RWPE1 (cell line): Measurements from ENCODE around the gene PDE4B.

Experiments used
- CTCF ChIA-PET: fragments of 350-600 bp; sonication (Branson Sonifier 250); formaldehyde crosslinking; extraction: SDS; loops from one replicate; lab custom pipeline; 2021; lab: Yijun Ruan, JAX
- POLR2A ChIA-PET: fragments of 400-600 bp; formaldehyde crosslinking; extraction: SDS; loops from one replicate; lab custom pipeline; 2020; ENCODE audit warnings: antibody characterized with exemption; ENCODE audit not compliant: low non-redundant PET; lab: Yijun Ruan, JAX
- DNase-seq: peaks from one replicate; pipeline ENCODE4 v3.0.0; 2012; ENCODE audit warnings: low spot score
- H3K27ac ChIP-seq: fragments of 450-650 bp; 2 replicates; pipeline ENCODE4 v1.5.1; 2017
- CTCF ChIP-seq: fragments of 450-650 bp; conservative IDR thresholded peaks from 2 replicates; pipeline ENCODE4 v1.5.1; 2017; ENCODE audit warnings: low read depth, mild to moderate bottlenecking

Gene PDE4B

DNA sequence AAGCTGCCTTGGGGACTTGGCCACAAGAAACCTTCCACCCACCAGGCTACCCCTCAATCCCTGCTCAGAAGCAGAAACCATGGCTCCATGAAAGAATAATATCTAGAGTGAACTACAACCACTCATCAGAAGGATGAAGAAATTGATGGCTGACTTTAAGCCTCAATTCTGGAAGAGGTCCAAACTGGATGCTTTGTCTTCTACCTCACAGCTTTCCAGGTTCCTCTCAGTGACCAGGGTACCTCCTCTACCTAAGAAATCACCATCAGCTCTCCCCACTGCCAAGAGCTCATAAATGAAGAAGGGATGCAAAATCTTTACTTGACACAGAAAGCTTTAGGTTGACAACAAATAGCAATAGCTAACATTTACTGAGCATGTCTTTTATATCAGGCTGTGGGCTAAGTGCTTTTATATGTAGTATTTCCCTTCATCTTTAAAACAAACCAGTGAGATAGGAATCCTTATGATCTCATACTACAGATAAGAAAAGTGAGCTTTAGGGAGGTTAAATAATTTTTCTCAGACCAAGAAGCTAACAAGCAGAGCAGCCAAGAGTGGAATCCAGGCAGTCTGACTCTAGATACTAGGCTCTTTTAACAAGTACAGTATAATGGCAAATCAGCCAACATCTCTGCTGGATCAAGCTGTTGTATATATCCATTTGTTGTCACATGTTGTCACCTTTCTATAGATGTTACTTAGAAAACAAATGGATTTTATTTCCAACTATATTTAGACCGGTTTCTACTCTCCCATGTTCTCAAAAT, 498.3 kb downstream of the PDE4B start:
- H3K27ac ChIP-seq: no peak overlapping the region
- ChIA-PET POLR2A (no interaction called here), CTCF (no interaction called here)
- no peak for TF ChIP-seq CTCF
- DNase-seq: no peak

DNA sequence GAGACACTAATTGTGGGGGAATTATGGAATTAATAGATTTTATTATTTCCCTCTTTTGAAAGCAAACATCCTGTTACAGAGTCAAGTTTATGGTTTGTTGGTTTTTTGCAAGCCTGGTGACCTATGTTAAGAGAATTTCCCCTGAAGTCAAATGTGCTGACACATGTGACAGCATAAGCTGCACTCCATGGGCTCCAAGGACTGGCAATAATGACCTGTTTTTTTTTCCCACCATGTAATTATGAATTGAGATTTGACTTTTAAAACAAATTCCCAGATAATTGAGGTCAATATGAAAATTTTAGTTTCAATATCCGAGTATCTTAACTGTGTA, 498.8 kb downstream of the PDE4B start:
- no peak for DNase-seq
- TF ChIP-seq CTCF: no peak
- ChIA-PET CTCF (no interaction called here), POLR2A (no interaction called here)
- H3K27ac ChIP-seq: no peak overlapping the region

DNA sequence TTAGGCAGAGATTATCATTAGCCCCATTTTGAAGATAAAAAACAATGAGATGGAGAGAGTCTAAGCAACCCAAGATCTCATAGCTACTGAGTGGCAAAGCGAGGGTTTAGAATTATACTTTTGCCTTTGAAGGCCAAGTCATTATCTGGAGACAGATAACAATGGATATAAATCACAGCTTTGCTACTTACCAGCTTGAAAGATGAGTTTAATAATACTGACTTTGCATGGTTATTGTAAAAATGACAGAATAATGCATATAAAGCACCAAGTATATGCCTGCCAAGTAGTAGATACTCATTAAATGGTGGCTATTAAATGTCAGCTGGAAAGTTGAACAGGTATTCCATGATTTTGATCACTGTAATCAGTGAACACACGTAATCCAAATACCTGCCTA, 499.6 kb downstream of the PDE4B start:
- no peak for DNase-seq
- POLR2A ChIA-PET: interaction anchor here (0.6 kb wide), 1 partner anchor 76 kb away, joined by 3 read pairs; no protein-coding TSS in a partner anchor
- no peak for TF ChIP-seq CTCF
- no peak overlapping the region for H3K27ac ChIP-seq
- CTCF ChIA-PET: no interaction called here

DNA sequence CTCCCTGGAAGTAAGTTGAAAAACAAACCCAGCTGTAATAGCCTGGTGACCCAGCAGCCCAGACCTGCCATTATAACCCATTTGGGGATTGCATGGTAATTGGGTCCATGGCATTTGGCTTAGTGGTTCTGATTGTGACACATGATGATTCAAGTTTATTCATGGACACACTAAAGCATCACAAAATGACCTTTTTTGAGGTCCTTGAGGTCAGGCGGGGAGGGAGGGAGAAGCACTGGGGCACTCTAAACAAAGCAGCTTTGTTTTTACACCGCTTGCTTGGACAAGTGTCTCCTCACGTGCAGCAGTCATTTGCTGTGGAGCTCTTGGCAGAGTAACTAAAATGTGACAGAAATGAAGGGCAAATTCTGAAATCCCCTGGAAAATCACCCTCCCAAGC, 500.2 kb downstream of the PDE4B start:
- H3K27ac ChIP-seq: no peak overlapping the region
- DNase-seq: no peak
- CTCF ChIA-PET: interaction anchor here (0.7 kb wide), 1 partner anchor 51 kb away, joined by 5 read pairs; no protein-coding TSS in a partner anchor
- no peak for TF ChIP-seq CTCF
- POLR2A ChIA-PET: interaction anchor here (0.6 kb wide), 1 partner anchor 76 kb away, joined by 3 read pairs; no protein-coding TSS in a partner anchor

GRCh38 chr1:66294707-66295370, 502.1 kb downstream of the PDE4B start:
- no peak for TF ChIP-seq CTCF
- CTCF ChIA-PET: interaction anchor here (0.6 kb wide), 1 partner anchor 619 kb away, joined by 3 read pairs; no protein-coding TSS in a partner anchor
- POLR2A ChIA-PET: no interaction called here
- peak; percentile 73 for DNase-seq
- H3K27ac ChIP-seq: peak overlapping the region; percentile 85

DNA sequence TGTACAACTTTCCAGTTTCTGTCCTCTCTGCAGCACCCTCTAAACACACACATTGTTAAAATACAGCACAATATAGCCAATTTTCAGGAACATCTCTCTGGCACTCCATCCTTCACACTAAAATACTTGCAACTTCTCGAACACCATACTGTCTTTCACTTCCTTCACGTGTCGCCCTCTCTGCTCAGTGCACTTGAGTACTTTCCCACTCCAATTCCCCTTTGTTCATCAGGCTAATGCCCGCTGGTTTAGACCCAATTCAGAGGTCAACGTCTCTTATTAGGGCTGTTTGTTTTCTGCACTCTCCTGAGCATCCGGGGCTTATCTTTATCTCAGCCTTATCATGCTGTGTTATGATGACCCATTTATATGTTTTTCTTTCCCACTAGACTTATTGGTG, 503.1 kb downstream of the PDE4B start:
- POLR2A ChIA-PET: no interaction called here

More for the DNA sequence above, 503.1 kb downstream of the PDE4B start:
- no peak for TF ChIP-seq CTCF
- CTCF ChIA-PET: no interaction called here
- DNase-seq: no peak
- H3K27ac ChIP-seq: peak overlapping the region; percentile 85
